RCC 7860 (cell line): ENCODE data around the gene DZIP3.
"Not testable (repeated sequence)": the region's sequence is repeated elsewhere in the genome, so short reads cannot be mapped to it uniquely, and the experiment has no call there.

Experiments
- DNase-seq: peaks from one replicate; pipeline ENCODE4 v3.0.0-alpha.2; 2015; ENCODE audit warnings: low spot score
- FAIRE-seq: peaks from 2 replicates; lab custom pipeline; 2012; peaks lifted over from hg19 to GRCh38; lab: Jason Lieb, UNC

DZIP3 gene

GRCh38 chr3:108672701-108673100, 83.2 kb downstream of the DZIP3 start:
- FAIRE-seq (no peak), DNase-seq (no peak)

- FAIRE-seq (no peak), DNase-seq (no peak)
Measured at GRCh38 chr3:108673988-108674661, 84.6 kb downstream of the DZIP3 start.

GRCh38 chr3:108677811-108678210, 88.3 kb downstream of the DZIP3 start:
- no peak for DNase-seq
- no peak for FAIRE-seq

GRCh38 chr3:108692286-108692685, 102.8 kb downstream of the DZIP3 start:
- not testable (repeated sequence) for DNase-seq, FAIRE-seq

GRCh38 chr3:108698461-108698860, 108.9 kb downstream of the DZIP3 start:
- FAIRE-seq, result no peak
- no peak for DNase-seq

- DNase-seq (no peak), FAIRE-seq (no peak)
Measured at GRCh38 chr3:108705045-108705444, 115.5 kb downstream of the DZIP3 start.

GRCh38 chr3:108713009-108713516, 123.5 kb downstream of the DZIP3 start:
- no peak for DNase-seq
- no peak for FAIRE-seq

GRCh38 chr3:108713816-108714215, 124.3 kb downstream of the DZIP3 start:
- no peak for DNase-seq
- no peak for FAIRE-seq

- FAIRE-seq (no peak), DNase-seq (no peak)
Measured at GRCh38 chr3:108718454-108718853, 128.9 kb downstream of the DZIP3 start.

GRCh38 chr3:108719178-108719806, 129.8 kb downstream of the DZIP3 start:
- no peak for DNase-seq
- no peak for FAIRE-seq

GRCh38 chr3:108722724-108723123, 133.2 kb downstream of the DZIP3 start:
- FAIRE-seq (no peak), DNase-seq (no peak)

GRCh38 chr3:108724101-108724500, 134.6 kb downstream of the DZIP3 start:
- no peak for DNase-seq
- no peak for FAIRE-seq

- DNase-seq (no peak), FAIRE-seq (no peak)
Measured at GRCh38 chr3:108728105-108728504, 138.6 kb downstream of the DZIP3 start.

- no peak for FAIRE-seq
- DNase-seq, result no peak
Measured at GRCh38 chr3:108728934-108729333, 139.4 kb downstream of the DZIP3 start.

- DNase-seq, result no peak
- no peak for FAIRE-seq
Measured at GRCh38 chr3:108736821-108737220, 147.3 kb downstream of the DZIP3 start.

- FAIRE-seq, result no peak
- DNase-seq, result no peak
Measured at GRCh38 chr3:108742929-108743328, 153.4 kb downstream of the DZIP3 start.
